Naive thymus-derived CD8-positive, alpha-beta T cell (primary cell): ENCODE data around the gene PVALEF. TPM values are rescaled to one million over a fixed set of nuclear protein-coding genes. Genes with fewer than 3 reads are reported as not detected.
A peak's percentile ranks its signal among the peaks of the same experiment; 100 is the strongest.

Source experiments
- ATAC-seq, 2 donors: fragments of 150-1000 bp; cut with Tn5 transposase in 1 of 2; sonication (Bioruptor Pico), chemical (Tn5 transposase) in 1 of 2; 1 replicate in 1 of 2; 2 replicates in 1 of 2; pipeline ENCODE4 v1.10.0; 2021; ENCODE audit warnings: mild to moderate bottlenecking in 2 of 2, moderate library complexity in 2 of 2
- POLR2A ChIA-PET: fragments of 350-600 bp; sonication (Branson Sonifier 250); formaldehyde crosslinking; loops from one replicate; lab custom pipeline; 2021; ENCODE audit warnings: antibody characterized with exemption; lab: Charles Lee
- DNase-seq, 10 donors: peaks; one replicate each; pipeline versions ENCODE4 v3.0.0 to v3.0.0-alpha.2; 2020 to 2022
- H3K27ac Mint-ChIP-seq, 10 donors: one replicate each; pipeline ENCODE4 v1.8.0; 2020 to 2022; ENCODE audit warnings: mild to moderate bottlenecking in 10 of 10, mixed read lengths in 10 of 10, moderate library complexity in 4 of 10, inconsistent platforms in 1 of 10
- H3K27me3 Mint-ChIP-seq, 5 donors: one replicate each; pipeline ENCODE4 v1.8.0; 2021 to 2022; ENCODE audit warnings: mixed read lengths in 5 of 5
- H3K36me3 Mint-ChIP-seq, 3 donors: one replicate each; pipeline ENCODE4 v1.8.0; 2020 to 2022; ENCODE audit warnings: mixed read lengths in 3 of 3, mild to moderate bottlenecking in 2 of 3, inconsistent platforms in 1 of 3
- H3K4me1 Mint-ChIP-seq, 4 donors: one replicate each; pipeline ENCODE4 v1.8.0; 2021 to 2022; ENCODE audit warnings: mixed read lengths in 4 of 4
- H3K4me3 Mint-ChIP-seq, 10 donors: one replicate each; pipeline ENCODE4 v1.8.0; 2020 to 2022; ENCODE audit warnings: mild to moderate bottlenecking in 10 of 10, mixed read lengths in 10 of 10, moderate library complexity in 6 of 10, inconsistent platforms in 1 of 10
- H3K9me3 Mint-ChIP-seq, 9 donors: one replicate each; pipeline ENCODE4 v1.8.0; 2020 to 2022; ENCODE audit warnings: mixed read lengths in 9 of 9, mild to moderate bottlenecking in 3 of 9, inconsistent platforms in 1 of 9, moderate library complexity in 1 of 9
- microRNA-seq: library from miRNA; unstranded; fragments of <30 nt; microRNA quantifications from one replicate; pipeline ENCODE4 v1.2.0, GENCODE V29; 2022; ENCODE audit warnings: borderline microRNAs expressed
- polyA plus RNA-seq, 3 donors: library from polyadenylated mRNA; unstranded; fragments of 300-500 nt; fragmentation: Illumina TruSeq; gene quantifications; one replicate each; pipeline ENCODE4 v1.2.3, GENCODE V29; 2021
- total RNA-seq, 8 experiments: library from RNA in 2 of 8; stranded (reverse) in 2 of 8; gene quantifications; one replicate each; pipeline ENCODE4 v1.2.3 and lab custom pipeline; 2021 to 2026

PVALEF gene
- total and polyA plus RNA-seq, 5 experiments from 2014 or later = not detected

- peaks cover 7 to 19% (median 15%) of the 10 kb centered on the region in 4 donors for H3K4me1 Mint-ChIP-seq
- POLR2A ChIA-PET = interaction anchor here (0.7 to 1.1 kb wide), 2 partner anchors 15 to 167 kb away, joined by 3 read pairs; no protein-coding TSS in a partner anchor
- no peaks in the 10 kb centered on the region for H3K27me3 Mint-ChIP-seq
- peak in 1 of 2 donors; percentile 25 for ATAC-seq
- no peaks in the 10 kb centered on the region for H3K9me3 Mint-ChIP-seq
- no peak overlapping the region for H3K4me3 Mint-ChIP-seq
- H3K36me3 Mint-ChIP-seq = peaks cover 0 to 16% (median 6%) of the 10 kb centered on the region in 3 donors
- peak in 1 of 10 donors; percentile 57 for DNase-seq
- H3K27ac Mint-ChIP-seq = peak overlapping the region in 1 of 10 donors; percentile 77
Observed at GRCh38 chr17:81230043-81230820, 64.9 kb downstream of the PVALEF start.

- peak overlapping the region in 2 of 10 donors; percentile 46 to 63 for H3K27ac Mint-ChIP-seq
- peaks cover 0 to 16% (median 6%) of the 10 kb centered on the region in 3 donors for H3K36me3 Mint-ChIP-seq
- H3K4me1 Mint-ChIP-seq = peaks cover 9 to 23% (median 17%) of the 10 kb centered on the region in 4 donors
- H3K27me3 Mint-ChIP-seq = no peaks in the 10 kb centered on the region
- DNase-seq (peak in 1 of 10 donors; percentile 57), ATAC-seq (no peak)
- H3K9me3 Mint-ChIP-seq = no peaks in the 10 kb centered on the region
- POLR2A ChIA-PET = interaction anchor here (0.7 kb wide), 1 partner anchor 14 kb away, joined by 3 read pairs; no protein-coding TSS in a partner anchor
- peak overlapping the region in 1 of 10 donors; percentile 29 for H3K4me3 Mint-ChIP-seq
Observed at GRCh38 chr17:81231121-81231645, 65.9 kb downstream of the PVALEF start.

- Mint-ChIP-seq H3K36me3 (peaks cover 0 to 16% (median 6%) of the 10 kb centered on the region in 3 donors), H3K4me1 (peaks cover 10 to 26% (median 18%) of the 10 kb centered on the region in 4 donors), H3K9me3 (no peaks in the 10 kb centered on the region), H3K4me3 (no peak overlapping the region), H3K27me3 (no peaks in the 10 kb centered on the region), H3K27ac (no peak overlapping the region)
- peak in 1 of 10 donors; percentile 35 for DNase-seq
- POLR2A ChIA-PET = no interaction called here
- ATAC-seq = no peak
Observed at GRCh38 chr17:81231766-81232581, 66.7 kb downstream of the PVALEF start.

Small RNAs within 50 kb of the gene (microRNA-seq; reads per million reads assigned to microRNA genes)
- gene MIR1250 = not detected
- gene MIR3065 = not detected
- not detected for gene MIR338
- gene MIR657 = not detected

Other genes with a start within 250 kb of the PVALEF start
- gene CHMP6, start 173.7 kb upstream of the PVALEF start, total RNA-seq = 10 to 100 TPM; 40.1 to 47.6 TPM
- gene CHMP6, start 173.7 kb upstream of the PVALEF start, polyA plus RNA-seq = 10 to 100 TPM; 41.3 to 43.2 (median 41.6) TPM
- gene BAIAP2, start 130.4 kb upstream of the PVALEF start, total RNA-seq = 10 to 100 TPM in 1 of 2 experiments, 1 to 10 TPM in 1; 7.4 to 11.7 TPM
- gene BAIAP2, start 130.4 kb upstream of the PVALEF start, polyA plus RNA-seq = 1 to 10 TPM; 2.2 to 6.9 (median 2.6) TPM
- under 1 TPM in 1 of 2 experiments, not detected in 1; 0.42 TPM for gene AATK, start 714 bp downstream of the PVALEF start, total RNA-seq
- gene AATK, start 714 bp downstream of the PVALEF start, polyA plus RNA-seq = not detected
- 10 to 100 TPM; 10.3 to 12.0 TPM for gene CEP131, start 57.5 kb downstream of the PVALEF start, total RNA-seq
- gene CEP131, start 57.5 kb downstream of the PVALEF start, polyA plus RNA-seq = 1 to 10 TPM; 1.1 to 4.4 (median 4.2) TPM
- gene TEPSIN, start 73.5 kb downstream of the PVALEF start, total RNA-seq = 100 to 1,000 TPM; 122 to 136 TPM
- 1 to 10 TPM; 2.7 to 2.8 (median 2.8) TPM for gene TEPSIN, start 73.5 kb downstream of the PVALEF start, polyA plus RNA-seq
- 10 to 100 TPM; 50.8 to 53.3 TPM for gene NDUFAF8, start 73.8 kb downstream of the PVALEF start, total RNA-seq
- gene NDUFAF8, start 73.8 kb downstream of the PVALEF start, polyA plus RNA-seq = 100 to 1,000 TPM in 2 of 3 donors, 10 to 100 TPM in 1; 85.2 to 135 (median 107) TPM
- gene SLC38A10, start 129.8 kb downstream of the PVALEF start, total RNA-seq = 10 to 100 TPM; 59.3 to 60.9 TPM
- gene SLC38A10, start 129.8 kb downstream of the PVALEF start, polyA plus RNA-seq = 10 to 100 TPM; 32.6 to 53.8 (median 39.7) TPM
- gene BAHCC1, start 229.9 kb downstream of the PVALEF start, total RNA-seq = not detected
- not detected for gene BAHCC1, start 229.9 kb downstream of the PVALEF start, polyA plus RNA-seq